ENCODE measurements around the gene NXPH4.

- TF ChIP-seq EP300 (IDR thresholded peaks at IDR 0.05), result no peak
- TF ChIP-seq CTCF (IDR thresholded peaks at IDR 0.05), result no peak
- TF ChIP-seq POLR2A (IDR thresholded peaks at IDR 0.05), result no peak
Measured at GRCh38 chr12:57173683-57174082, 42.9 kb upstream of the NXPH4 start.
